ENCODE measurements around the gene SIRT4. TPM values are rescaled to one million over a fixed set of nuclear protein-coding genes. Genes with fewer than 3 reads are reported as not detected.

SIRT4 gene
- total and polyA plus RNA-seq, 2 of the 13 experiments (the other 11 are each of a cell fraction or from before 2014, with no cell fraction given) = 3.4 to 5.8 TPM

- no peak for TF ChIP-seq MAF1 (CRISPR knock-in tag; IDR thresholded peaks at IDR 0.05; ENCODE audit: borderline replicate concordance)
- TF ChIP-seq PLSCR1 (CRISPR knock-in tag; IDR thresholded peaks at IDR 0.05; ENCODE audit: borderline replicate concordance) = no peak
- peak; percentile 39; the same call in 1 of the 2 replicates for TF ChIP-seq ZFY (CRISPR knock-in tag; IDR thresholded peaks at IDR 0.05)
- 0 out of 2 replicates have a peak, but pooled peaks have one; percentile 38 for TF ChIP-seq PRDM10 (CRISPR knock-in tag; IDR thresholded peaks at IDR 0.05; ENCODE audit: low read depth)
- no peak for TF ChIP-seq HIC2 (CRISPR knock-in tag; IDR thresholded peaks at IDR 0.05; ENCODE audit: low read depth)
- TF ChIP-seq POLR2AphosphoS5 (IDR thresholded peaks at IDR 0.05; ENCODE audit: low read depth, low read length) = peak; percentile 85
- no peak; the same call in 1 of the 2 replicates for TF ChIP-seq EED (CRISPR knock-in tag; IDR thresholded peaks at IDR 0.05)
- peak; percentile 22; the same call in 1 of the 2 replicates for TF ChIP-seq RFXANK (CRISPR knock-in tag; IDR thresholded peaks at IDR 0.05)
- TF ChIP-seq ATF6 (CRISPR knock-in tag; conservative IDR thresholded peaks at IDR 0.05) = no peak
- TF ChIP-seq CENPX (CRISPR knock-in tag; IDR thresholded peaks at IDR 0.05) = no peak
- peak; percentile 34; the same call in 1 of the 2 replicates for TF ChIP-seq ZNF710 (CRISPR knock-in tag; IDR thresholded peaks at IDR 0.05; ENCODE audit: borderline replicate concordance)
- peak; percentile 57; the same call in 1 of the 2 replicates for TF ChIP-seq ZNF335 (CRISPR knock-in tag; IDR thresholded peaks at IDR 0.05)
- peak; percentile 69 for TF ChIP-seq TBL1XR1 (IDR thresholded peaks at IDR 0.05; ENCODE audit: borderline replicate concordance, low read length, partially characterized antibody)
- no peak for TF ChIP-seq ZNF510 (CRISPR knock-in tag; IDR thresholded peaks at IDR 0.05; ENCODE audit: low read depth)
- 0 out of 2 replicates have a peak, but pooled peaks have one; percentile 47 for TF ChIP-seq ZNF446 (CRISPR knock-in tag; IDR thresholded peaks at IDR 0.05)
- peak; percentile 69; the same call in 1 of the 2 replicates for TF ChIP-seq PHF20 (CRISPR knock-in tag; IDR thresholded peaks at IDR 0.05)
- 0 out of 2 replicates have a peak, but pooled peaks have one; percentile 19 for TF ChIP-seq ZNF101 (CRISPR knock-in tag; IDR thresholded peaks at IDR 0.05; ENCODE audit: borderline replicate concordance, low read depth)
These were observed 15.3 kb downstream of the SIRT4 start (continued) for GRCh38 chr12:120317224-120318105.

Data from HepG2 (cell line).